ENCODE results near the gene PEX1.

DNA sequence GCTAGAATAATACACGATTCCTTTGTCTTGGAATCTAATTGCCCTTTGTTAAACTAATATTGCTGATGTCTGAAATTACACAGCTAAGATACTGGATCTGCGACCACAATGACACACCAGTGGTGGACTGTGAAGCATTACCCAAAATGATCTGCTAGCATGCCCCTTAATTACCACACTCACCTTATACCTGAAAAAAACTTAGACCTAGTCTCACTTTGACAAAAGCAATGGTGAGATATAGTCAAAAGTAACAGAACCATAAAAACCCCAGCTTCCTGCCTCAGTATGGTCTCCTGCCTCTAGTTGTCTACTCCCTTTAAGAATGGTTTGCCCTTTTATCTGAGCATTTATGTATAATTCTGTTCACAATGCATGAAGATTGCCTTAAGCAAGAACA is 29.8 kb downstream of the PEX1 start:
- TF ChIP-seq TAF1 (IDR thresholded peaks at IDR 0.05; ENCODE audit: borderline replicate concordance, low read depth, low read length) (no peak), POLR2AphosphoS5 (IDR thresholded peaks at IDR 0.05; ENCODE audit: low read depth, low read length) (no peak), POLR2A (IDR thresholded peaks at IDR 0.05; ENCODE audit: low read depth, low read length) (no peak)
